Left colon (tissue), 2 donors: Measurements from ENCODE around the gene HEXA. TPM values are rescaled to one million over a fixed set of nuclear protein-coding genes. Genes with fewer than 3 reads are reported as not detected.

Experiments used
- ATAC-seq: fragments of 200-7000 bp; cut with Tn5 transposase; one replicate; pipeline ENCODE4 v1.9.1; 2020; ENCODE audit warnings: mild to moderate bottlenecking, moderate library complexity
- DNase-seq, 2 donors: peaks; one replicate each; pipeline ENCODE4 v3.0.0-alpha.2; 2020
- intact Hi-C, 2 donors: fragments of 100-400 bp; cut with DNase I in 1 of 2; cut with micrococcal nuclease in 1 of 2; formaldehyde crosslinking; loops; one replicate each; pipeline versions ENCODE4 v1.11.2 to v1.14.0; 2022; cut with DNase I, micrococcal nuclease
- total RNA-seq, 2 donors: library from RNA; stranded (reverse); fragmentation: NEBNext Ultra II Directional; extraction: Animal tissue kit (Norgen Biotek cat#: 25700); gene quantifications; one replicate each; pipeline ENCODE4 v1.2.1, GENCODE V29; 2021
- donor health status: DM: no; HTN: no; CAD: no.
- donor health status: DM: yes; HTN: yes; CAD: no.

HEXA gene
- total RNA-seq, 2 donors from 2014 or later: 91.4 to 107 TPM

DNA sequence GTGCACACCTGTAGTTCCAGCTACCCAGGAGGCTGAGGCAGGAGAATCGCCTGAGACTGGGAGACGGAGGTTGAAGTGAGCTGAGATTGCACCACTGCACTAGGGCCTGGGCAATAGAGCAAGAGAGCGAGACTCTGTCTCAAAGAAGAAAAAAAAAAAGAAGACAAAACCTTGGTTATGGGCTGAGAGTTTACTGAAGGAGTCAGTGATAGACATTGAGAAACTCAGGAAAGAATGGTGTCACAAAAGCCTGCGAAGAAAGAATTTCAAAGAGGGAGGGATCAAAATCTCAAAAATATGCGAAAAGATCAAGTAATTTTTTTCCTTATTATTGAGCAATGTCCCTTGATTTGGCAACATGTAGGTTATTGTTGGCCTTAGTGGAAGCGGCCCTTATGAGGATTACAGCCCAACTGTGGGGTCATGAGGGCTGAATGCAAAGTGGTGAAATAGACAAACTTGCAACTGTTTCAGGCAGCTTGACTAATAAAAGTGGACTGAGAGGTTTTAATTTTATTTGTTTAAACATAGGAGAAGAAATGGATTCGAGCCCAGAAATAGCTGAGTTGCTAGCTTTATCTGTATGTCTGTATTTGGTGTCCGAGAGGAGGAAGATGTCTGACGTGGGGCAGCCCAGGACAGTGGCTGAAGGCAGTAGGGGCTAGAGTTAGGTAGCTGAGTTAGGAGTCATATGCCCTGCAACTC lies 37.0 kb downstream of the HEXA start:
- peak; percentile 20 for ATAC-seq

DNA sequence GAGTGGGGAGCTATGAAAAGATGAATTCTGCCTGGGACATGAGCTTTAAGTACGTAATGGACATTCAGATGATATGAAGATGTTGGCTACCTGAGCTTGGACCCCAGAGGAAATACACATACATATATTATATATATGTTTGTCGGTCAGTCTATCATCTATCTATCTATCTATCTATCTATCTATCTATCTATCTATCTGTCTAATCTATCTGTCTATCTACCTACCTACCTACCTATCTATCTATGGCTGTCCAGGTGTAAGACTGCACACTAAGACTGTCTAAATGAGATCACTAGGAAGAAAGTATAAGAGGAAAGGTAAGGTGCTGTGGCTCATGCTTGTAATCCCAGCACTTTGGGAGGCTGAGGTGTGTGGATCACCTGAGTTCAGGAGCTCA lies 37.7 kb downstream of the HEXA start:
- no peak for DNase-seq
- intact Hi-C loops: no loop called here
- no peak for ATAC-seq

More for the DNA sequence above, 37.0 kb downstream of the HEXA start:
- intact Hi-C loops: no loop called here
- peak in 1 of 2 donors; percentile 36 for DNase-seq

DNA sequence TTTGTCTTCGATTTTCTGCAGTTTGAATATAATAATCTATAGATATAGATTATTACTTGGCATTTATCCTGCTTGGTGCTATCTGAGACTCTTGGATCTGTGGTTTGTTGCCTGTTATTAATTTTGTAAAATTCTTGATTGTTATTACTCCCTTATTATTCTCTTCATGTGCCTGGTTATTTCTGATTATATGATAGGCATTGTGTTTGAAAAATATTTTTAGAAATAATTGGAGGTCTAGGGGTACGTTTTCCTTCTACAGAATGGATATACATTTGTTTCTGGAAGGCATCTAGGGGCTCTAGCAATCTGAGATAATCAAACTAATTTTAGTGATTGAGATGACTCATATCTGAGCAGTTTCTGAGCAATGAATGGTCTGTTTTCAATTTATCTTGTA lies 41.0 kb downstream of the HEXA start:
- intact Hi-C loops: no loop called here
- no peak for ATAC-seq
- DNase-seq: no peak

DNA sequence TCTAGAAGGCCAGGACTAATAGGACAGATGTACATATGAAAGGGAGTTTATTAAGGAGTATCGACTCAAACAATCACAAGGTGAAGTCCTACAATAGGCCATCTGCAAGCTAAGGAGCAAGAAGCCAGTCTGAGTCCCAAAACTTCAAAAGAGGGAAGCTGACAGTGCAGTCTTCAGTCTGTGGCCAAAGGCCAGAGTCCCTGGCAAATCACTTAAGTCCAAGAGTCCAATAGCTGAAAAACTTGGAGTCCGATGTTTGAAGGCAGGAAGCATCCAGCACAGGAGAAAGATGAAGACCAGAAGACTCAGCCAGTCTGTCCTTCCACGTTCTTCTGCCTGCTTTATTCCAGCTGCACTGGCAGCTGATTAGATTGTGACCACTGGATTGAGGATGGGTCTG lies 44.8 kb downstream of the HEXA start:
- DNase-seq (no peak), ATAC-seq (no peak)
- intact Hi-C loops: no loop called here

DNA sequence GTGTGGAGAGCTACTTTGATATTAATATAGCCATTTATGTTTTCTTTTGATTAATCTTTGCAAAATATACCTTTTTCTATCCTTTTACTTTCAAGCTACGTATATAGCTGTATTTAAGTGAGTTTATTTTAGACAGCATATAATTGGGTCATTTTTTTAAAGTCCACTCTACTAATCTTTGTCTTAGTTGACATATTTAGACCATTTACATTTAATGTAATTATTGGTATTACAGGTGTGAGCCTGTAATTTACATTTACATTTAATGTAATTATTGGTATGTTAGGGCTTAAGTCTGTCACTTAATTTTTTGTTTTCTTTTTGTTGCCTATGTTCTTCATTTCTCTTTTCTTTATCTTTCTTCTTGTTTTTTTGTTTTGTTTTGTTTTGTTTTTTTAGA lies 52.1 kb downstream of the HEXA start:
- intact Hi-C loops: no loop called here
- no peak for ATAC-seq
- no peak for DNase-seq

DNA sequence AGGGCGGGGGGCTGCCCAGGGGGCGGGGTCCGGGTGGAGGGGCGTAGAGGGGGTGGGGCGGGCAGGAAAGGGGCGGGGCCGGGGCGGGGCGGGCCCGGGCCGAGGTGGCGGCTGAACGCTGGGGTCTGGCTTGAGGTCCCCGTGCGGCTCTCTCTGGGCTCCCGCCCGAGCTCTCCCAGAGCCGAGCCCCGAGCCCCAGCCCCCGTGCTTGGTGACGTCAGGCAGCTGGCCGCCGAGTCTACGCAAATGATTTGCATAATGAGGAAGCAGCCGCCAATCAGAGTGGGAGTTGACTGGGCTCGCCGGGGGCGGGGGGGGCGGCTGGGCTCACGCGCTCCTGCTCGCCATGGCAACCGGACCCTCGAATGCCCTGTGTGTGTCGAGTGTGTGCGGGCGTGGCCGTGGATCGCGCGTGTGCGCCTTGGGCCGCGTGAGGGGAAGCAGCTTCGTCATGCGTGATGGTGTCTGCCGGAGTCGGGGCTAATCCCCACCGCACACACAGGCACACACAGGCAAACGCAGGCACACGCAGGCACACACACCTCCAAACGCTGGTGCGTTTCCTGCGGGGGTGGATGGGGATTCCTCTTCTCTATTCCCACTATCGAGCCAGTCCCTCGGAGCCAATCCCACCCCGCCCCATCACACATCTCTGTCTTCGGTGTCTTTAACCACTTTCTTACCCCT lies 55.7 kb downstream of the HEXA start, which contains the start of gene CELF6:
CELF6 (minus strand) TSS at position 173 of the 687 bp plus-strand sequence. CDS start 283 bp downstream, outside the sequence.
- intact Hi-C loops: loop anchor here in 1 of 2 donors (10.0 kb wide), 1 partner anchor 265 kb away; no protein-coding TSS in a partner anchor
- ATAC-seq (peak; percentile 83), DNase-seq (peak; percentile 77 to 81)

DNA sequence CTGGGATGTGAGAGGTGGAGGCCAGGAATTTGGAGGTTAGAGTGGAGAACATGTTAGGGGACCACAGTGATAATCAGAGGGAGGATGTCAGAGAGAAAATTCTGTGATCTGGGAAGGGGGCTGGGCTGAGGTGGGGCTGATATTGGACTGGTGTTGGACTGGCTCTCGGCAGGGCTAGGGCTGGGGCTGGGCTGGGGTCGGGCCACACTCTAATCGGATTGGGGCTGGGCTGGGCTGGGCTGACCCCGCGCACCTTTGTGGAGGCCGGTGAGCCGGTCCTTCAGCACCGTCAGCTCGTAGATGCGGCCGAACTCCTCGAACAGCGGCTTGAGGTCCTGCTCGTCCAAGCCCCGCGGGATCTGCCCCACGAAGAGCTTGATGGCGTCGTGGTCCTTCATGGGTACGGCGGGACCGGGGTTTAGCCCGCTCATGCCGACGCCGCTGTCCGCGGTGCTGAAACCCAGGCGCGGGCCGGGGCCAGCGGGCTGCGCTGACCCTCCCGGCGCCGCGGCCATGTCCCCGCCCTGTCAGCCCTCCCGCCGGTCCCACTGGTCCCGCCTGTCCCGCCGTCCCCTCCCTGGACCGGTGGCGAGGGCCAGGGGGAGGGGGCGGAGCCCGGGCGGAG lies 56.3 kb downstream of the HEXA start:
- DNase-seq (peak; percentile 32 to 75), ATAC-seq (peak; percentile 84)
- intact Hi-C loops: loop anchor here in 1 of 2 donors (10.0 kb wide), 1 partner anchor 265 kb away; no protein-coding TSS in a partner anchor

DNA sequence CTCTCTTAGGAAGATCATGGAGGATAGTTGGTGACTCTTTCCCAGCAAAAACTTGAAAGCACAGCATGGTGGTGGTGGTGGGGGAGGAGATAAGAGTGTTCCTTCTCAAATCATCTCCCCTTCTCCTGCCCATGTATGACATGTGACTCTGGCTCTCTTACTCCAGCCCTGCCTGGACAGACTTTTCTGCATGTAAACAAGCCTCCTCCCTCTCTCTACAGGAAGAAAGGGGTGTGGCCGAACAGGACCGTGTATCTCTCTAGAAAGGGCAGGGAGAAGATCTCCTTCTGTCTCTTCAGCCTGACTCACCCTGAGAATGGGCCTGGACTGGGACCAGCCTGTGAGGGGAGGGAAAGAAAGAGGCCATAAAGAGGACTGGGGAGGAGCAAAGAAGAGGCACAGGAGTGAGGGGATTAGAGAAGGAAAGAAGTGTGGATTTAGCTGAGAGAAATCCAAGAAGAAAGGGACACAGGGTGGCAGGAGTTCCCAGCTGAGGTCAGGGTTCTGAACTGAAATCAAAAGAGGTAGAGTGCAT lies 57.3 kb downstream of the HEXA start:
- DNase-seq (no peak), ATAC-seq (peak; percentile 25)
- intact Hi-C loops: loop anchor here in 1 of 2 donors (10.0 kb wide), 1 partner anchor 266 kb away; no protein-coding TSS in a partner anchor

DNA sequence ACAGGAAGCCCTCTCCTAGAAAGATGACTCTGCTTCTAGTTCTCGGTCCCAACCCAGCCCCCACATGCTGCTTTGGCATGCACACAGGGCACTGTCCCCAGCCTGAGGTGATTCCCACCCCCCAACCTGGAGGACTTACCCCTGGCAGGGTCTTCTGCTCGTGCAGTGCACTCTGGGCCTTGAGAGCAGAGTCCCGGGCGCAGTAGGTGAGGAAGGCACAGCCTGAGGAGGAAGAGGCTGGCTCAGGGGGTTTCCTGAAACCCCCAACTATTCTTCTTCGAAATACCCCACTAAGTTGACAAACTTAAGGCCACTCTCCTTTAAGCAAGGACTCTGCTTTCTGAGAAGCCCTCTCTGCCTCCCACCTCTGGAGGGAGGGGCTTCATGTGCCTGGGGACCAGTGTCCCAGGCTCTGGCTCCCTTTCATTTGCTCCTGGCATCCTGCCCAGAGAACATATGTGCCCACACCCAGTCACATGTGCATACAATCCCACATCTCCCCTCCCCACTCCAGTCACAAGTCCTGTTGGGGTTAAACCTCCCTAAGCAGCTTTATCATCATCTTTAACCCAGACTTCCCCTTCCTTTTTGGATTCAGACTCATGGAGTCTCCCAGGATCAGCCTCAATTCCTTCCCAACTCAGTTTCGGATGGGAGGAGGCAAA lies 60.0 kb downstream of the HEXA start:
- DNase-seq: no peak
- intact Hi-C loops: loop anchor here in 1 of 2 donors (10.0 kb wide), 1 partner anchor 269 kb away; no protein-coding TSS in a partner anchor
- no peak for ATAC-seq

DNA sequence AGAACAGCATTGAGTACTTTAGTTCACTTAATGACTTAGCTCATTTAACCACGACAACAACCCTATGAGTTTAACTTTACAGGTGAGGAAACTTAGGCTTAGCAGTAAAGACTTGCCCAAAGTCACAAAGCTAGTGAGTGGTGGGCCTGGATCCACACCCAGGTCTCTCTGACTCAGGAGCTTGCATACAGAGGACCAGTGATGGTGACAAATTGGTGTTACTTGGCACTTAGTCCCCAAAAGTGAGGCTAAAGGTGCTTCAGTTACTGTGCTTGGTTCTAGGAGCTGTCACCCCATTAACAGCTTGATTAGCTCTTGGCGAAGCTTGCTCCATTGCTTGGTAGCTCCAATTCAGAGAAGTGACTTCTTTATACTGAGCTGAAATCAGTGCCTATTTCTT lies 61.9 kb downstream of the HEXA start:
- DNase-seq (no peak), ATAC-seq (no peak)
- intact Hi-C loops: loop anchor here in 1 of 2 donors (10.0 kb wide), 1 partner anchor 271 kb away; no protein-coding TSS in a partner anchor

DNA sequence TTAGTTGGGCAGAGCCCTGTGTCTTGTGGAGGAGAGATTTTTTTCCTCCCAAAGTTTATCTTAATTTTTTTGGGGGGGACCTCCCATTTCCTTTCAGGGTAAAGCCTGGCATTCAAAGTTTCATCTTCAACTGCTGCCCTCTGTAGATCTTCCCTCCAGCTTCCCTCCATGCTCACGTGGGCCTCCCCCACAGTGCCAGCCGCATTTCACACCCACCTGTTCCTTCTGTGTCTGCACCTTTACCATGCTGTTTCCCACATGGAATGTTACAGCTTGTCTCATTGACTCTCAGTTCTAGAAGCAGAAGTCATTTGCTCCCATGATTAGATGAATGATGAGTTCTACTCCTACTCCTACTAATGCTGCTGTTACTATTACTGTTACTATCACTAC lies 62.4 kb downstream of the HEXA start:
- ATAC-seq (no peak), DNase-seq (no peak)
- intact Hi-C loops: loop anchor here in 1 of 2 donors (10.0 kb wide), 1 partner anchor 271 kb away; no protein-coding TSS in a partner anchor

DNA sequence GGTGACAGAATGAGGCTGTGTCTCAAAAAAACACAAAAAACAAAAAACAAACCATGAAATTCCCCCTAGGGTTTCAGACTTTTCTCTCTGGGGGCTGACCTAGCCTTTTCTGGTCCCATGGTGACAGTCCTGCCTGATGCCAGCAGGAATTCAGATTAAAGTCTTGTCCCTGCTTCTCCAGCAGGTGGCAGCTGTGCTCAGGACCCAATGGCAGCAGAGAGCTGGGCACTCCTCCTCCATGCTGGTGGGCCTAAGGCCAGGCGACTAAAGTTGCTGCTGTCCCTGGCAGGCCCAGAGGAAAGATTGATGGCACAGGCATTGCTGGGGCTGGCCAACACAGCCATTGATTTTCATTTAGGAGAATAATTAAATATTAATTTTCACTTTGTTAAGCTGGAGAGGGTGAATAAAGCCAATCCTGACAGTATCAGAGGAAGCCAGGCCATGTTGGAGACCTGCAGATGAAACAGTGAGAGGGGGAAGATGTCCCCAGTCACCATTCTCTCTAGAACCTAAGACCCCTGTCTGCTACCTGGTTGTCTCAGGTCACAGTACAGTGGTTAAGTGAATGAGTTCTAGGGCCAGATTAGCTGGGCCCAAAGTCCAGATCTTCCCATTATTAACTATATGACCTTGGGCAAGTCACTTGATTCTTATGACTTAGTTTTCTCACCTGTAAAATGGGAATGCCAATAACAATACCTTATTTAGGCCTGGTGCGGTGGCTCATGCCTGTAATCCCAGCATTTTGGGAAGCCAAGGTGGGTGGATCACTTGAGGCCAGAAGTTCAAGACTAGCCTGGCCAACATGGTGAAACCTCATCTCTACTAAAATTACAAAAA lies 63.0 kb downstream of the HEXA start:
- ATAC-seq (peak; percentile 88), DNase-seq (peak; percentile 38 to 61)
- intact Hi-C loops: loop anchor here in 1 of 2 donors (10.0 kb wide), 1 partner anchor 272 kb away; no protein-coding TSS in a partner anchor

DNA sequence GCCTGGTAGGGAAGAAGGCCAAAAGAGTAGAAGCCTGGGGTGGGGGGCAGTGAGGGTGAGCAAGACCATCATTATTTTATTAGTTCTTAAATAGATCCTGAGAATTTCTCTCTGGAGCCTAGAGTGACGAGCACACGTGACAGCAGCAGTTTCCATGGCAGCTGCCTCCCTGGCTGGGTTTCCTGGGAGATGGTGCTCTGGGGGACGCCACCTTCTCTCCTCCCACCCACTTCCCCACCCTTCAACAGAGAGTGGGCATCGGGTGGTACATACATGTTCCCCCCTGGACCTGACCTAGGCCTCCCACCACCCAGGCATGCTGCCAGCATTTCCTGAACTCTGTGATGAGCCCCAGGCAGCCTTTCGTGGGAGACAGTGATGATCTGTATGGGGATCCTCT lies 68.8 kb downstream of the HEXA start:
- intact Hi-C loops: no loop called here
- ATAC-seq (no peak), DNase-seq (no peak)

DNA sequence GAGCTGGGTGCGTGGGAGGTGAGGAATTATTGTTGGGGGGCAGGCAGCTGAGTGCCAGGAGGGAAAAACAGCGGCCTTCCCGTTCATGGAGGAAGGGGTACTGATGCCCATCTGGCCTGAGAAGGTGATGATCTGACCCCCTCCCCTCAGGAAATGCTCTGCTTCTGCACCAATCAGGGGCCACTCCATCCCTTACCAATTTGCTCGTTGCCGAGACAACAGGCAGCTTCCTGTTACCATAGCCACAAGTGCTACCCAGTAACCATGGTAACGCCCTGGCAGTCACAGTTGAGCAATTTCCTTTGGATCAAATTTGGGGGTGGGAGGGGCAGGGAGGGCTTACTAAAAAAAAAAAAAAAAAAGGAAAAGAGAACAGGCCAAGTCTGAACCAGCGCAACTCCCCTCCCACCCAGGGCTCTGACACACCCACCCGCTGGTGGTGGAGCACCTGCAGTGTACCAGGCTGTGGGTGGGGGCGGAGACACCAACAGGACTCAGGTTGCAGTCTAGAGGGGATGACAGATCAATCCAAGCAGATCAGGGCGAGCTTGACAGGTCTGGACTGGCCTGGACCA lies 69.5 kb downstream of the HEXA start:
- ATAC-seq (no peak), DNase-seq (no peak)
- intact Hi-C loops: no loop called here

DNA sequence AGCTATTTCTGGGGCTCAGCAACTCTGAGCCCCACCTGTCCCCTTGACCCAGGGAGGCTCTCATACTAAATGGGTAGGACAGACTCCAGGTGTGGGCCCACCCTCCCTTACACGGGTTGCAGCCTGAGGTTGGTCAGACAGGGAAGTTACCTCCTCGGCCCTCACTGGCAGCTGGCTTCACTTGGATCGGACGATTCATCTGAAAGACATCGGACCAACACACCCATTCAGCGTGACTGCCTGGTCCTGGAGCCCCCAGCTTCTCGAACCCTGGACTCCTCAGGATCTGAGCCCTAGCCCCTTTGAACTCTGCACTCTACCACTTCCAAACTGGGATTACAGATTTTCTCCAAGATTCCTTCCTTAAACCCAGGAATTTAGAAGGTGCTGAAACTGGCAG lies 71.2 kb downstream of the HEXA start:
- DNase-seq: no peak
- no peak for ATAC-seq
- intact Hi-C loops: no loop called here

DNA sequence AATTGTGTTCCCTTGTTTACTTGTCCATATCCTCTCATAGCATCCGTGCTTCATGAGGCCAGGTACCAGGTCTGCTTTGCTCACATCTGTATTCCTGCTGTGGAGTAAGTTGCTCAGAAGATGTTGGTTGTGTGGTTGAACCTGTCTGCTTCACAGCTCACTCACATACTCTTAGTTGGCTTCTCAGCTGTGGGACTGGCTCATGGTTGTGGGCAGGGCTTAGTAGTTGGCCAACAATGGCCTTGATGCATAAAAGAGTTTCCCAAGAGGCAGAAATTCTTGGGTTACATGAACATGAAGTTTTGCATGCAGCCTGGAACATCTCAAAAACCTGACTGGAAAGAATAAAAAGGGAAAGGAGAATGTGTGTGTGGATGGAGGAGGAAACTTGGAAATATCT lies 72.9 kb downstream of the HEXA start:
- no peak for ATAC-seq
- intact Hi-C loops: no loop called here

More for the DNA sequence above, 72.9 kb downstream of the HEXA start:
- no peak for DNase-seq
